Measurements from ENCODE around the gene SLC1A2. TPM values are rescaled to one million over a fixed set of nuclear protein-coding genes. Genes with fewer than 3 reads are reported as not detected.

Gene SLC1A2
- total RNA-seq, 4 donors from 2014 or later = 0.27 to 0.80 (median 0.79) TPM; not detected in 1

DNA sequence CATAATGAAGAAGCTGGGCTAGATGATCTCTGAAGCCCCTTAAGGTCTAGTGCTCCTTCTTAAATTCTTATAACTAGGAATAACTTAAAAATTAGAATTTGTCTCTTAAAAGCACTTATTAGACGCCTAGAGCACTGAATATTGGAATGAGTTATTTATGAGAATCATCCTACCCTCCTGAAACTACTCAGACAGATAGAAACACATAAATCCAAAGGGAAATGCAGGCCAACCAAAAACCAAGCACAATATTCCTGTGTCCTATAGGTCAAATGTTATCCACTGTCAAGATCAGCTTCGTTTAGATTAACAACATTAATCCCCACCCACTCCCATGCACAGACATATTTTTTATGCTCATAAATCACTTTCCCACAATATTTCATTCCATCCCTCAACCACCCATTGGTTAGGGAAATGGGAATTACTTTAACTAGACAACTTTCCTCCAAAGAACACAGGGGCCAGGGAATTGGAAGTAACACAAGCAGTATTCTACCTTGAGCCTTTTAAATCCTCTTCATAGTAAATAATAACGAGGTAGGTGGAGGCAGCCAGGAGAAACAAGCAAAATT, 193.3 kb downstream of the SLC1A2 start:
- in situ Hi-C loops (cut with MboI; ENCODE audit: low pct_ligation_motif_present in 1 of 4, low pct_unique_long_range_greater_than_20kb in 1 of 4, low sequenced_read_pairs in 3 of 4) (no loop called here), intact Hi-C loops (cut with DNase I; ENCODE audit: low total_unique reads) (no loop called here)
- Histone ChIP-seq H3K4me3 (no peak overlapping the region), H3K36me3 (peaks cover 0 to 24% (median 10%) of the 10 kb centered on the region in 4 donors), H3K27me3 (no peaks in the 10 kb centered on the region), H3K4me1 (peaks cover 0 to 13% (median 0%) of the 10 kb centered on the region in 4 donors), H3K27ac (no peak overlapping the region), H3K9me3 (no peaks in the 10 kb centered on the region)
- no peak for TF ChIP-seq POLR2A (IDR thresholded peaks at IDR 0.05)
- TF ChIP-seq EP300 (IDR thresholded peaks at IDR 0.05; ENCODE audit: low read depth) = no peak
- TF ChIP-seq POLR2AphosphoS5 (IDR thresholded peaks at IDR 0.05) = no peak
- TF ChIP-seq CTCF (IDR thresholded peaks at IDR 0.05) = no peak
- WGBS, 2 donors (ENCODE audit: low coverage in 1 of 2) = 65 to 69% methylated on average over 3 of the region's 3 CpGs
- DNase-seq = no peak

DNA sequence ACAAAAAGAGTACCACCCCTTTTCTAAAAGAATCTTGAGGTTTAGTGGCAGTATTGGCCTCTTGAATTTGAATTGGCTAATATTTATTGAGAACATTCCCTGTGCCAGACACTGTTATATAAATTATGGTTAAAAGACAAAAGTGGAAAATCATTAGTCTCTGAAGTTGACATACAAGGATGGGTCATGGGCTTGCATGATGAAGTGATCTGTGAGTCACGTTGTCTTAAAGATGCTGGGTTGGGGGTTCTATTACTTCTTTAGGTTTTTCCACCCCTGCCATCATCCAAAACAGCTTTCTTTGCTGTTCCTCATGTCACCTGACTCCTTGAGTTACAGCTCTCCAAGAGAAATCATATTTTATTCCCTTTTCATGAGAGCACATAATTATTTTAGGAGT, 195.4 kb downstream of the SLC1A2 start:
- DNase-seq = no peak
- Histone ChIP-seq H3K36me3 (peaks cover 0 to 23% (median 6%) of the 10 kb centered on the region in 4 donors), H3K4me3 (no peak overlapping the region), H3K27me3 (no peaks in the 10 kb centered on the region), H3K9me3 (no peaks in the 10 kb centered on the region), H3K4me1 (peaks cover 0 to 13% (median 0%) of the 10 kb centered on the region in 4 donors), H3K27ac (peak overlapping the region in 1 of 4 donors; percentile 17)
- in situ Hi-C loops (cut with MboI; ENCODE audit: low pct_ligation_motif_present in 1 of 4, low pct_unique_long_range_greater_than_20kb in 1 of 4, low sequenced_read_pairs in 3 of 4) = no loop called here
- no peak for TF ChIP-seq CTCF (IDR thresholded peaks at IDR 0.05)
- no peak for TF ChIP-seq POLR2A (IDR thresholded peaks at IDR 0.05)
- no peak for TF ChIP-seq EP300 (IDR thresholded peaks at IDR 0.05; ENCODE audit: low read depth)
- intact Hi-C loops (cut with DNase I; ENCODE audit: low total_unique reads) = no loop called here
- WGBS, 2 donors (ENCODE audit: low coverage in 1 of 2) = 90 to 91% methylated on average over 1 of the region's 1 CpG

- DNase-seq = no peak
Measured at GRCh38 chr11:35223371-35223796, 196.0 kb downstream of the SLC1A2 start.

DNA sequence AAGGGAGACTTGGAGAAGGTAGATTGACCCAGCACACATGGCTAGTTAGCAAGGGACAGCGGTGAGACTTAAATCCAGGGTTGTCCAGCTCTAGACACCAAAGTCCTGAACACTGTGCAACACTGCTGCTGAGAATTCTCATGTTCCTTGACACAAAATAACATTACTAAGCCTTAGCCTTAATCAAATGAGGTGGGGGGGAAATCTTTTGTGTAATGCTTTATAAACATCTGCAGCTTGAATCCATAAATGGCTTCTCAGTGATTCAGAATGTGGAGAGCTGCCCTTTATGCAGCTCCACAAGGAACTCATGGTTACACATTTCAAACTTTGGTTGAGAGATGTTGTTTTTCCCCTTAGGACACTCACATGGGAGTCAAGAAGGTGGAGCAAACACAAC, 200.4 kb downstream of the SLC1A2 start:
- H3K9me3 ChIP-seq = no peaks in the 10 kb centered on the region
- H3K36me3 ChIP-seq = peaks cover 0 to 23% (median 11%) of the 10 kb centered on the region in 4 donors
- peaks cover 0 to 10% (median 0%) of the 10 kb centered on the region in 4 donors for H3K4me1 ChIP-seq
- in situ Hi-C loops (cut with MboI; ENCODE audit: low pct_ligation_motif_present in 1 of 4, low pct_unique_long_range_greater_than_20kb in 1 of 4, low sequenced_read_pairs in 3 of 4) = no loop called here
- no peaks in the 10 kb centered on the region for H3K27me3 ChIP-seq
- peak overlapping the region; percentile 10 to 42 (median 34) for H3K27ac ChIP-seq
- TF ChIP-seq POLR2AphosphoS5 (IDR thresholded peaks at IDR 0.05) (no peak), EP300 (IDR thresholded peaks at IDR 0.05; ENCODE audit: low read depth) (no peak), POLR2A (IDR thresholded peaks at IDR 0.05) (no peak)
- no peak for DNase-seq
- no peak overlapping the region for H3K4me3 ChIP-seq
- intact Hi-C loops (cut with DNase I; ENCODE audit: low total_unique reads) = no loop called here
- 91% methylated on average over 1 of the region's 1 CpG; no CpG with 5 or more reads in 1 of the 2 donors for whole genome bisulfite sequencing, 2 donors (ENCODE audit: low coverage in 1 of 2)

More at GRCh38 chr11:35223371-35223796, 196.0 kb downstream of the SLC1A2 start:
- intact Hi-C loops (cut with DNase I; ENCODE audit: low total_unique reads) (no loop called here), in situ Hi-C loops (cut with MboI; ENCODE audit: low pct_ligation_motif_present in 1 of 4, low pct_unique_long_range_greater_than_20kb in 1 of 4, low sequenced_read_pairs in 3 of 4) (no loop called here)
- Histone ChIP-seq H3K9me3 (no peaks in the 10 kb centered on the region), H3K4me1 (peaks cover 0 to 10% (median 0%) of the 10 kb centered on the region in 4 donors), H3K27ac (peak overlapping the region in 1 of 4 donors; percentile 17), H3K36me3 (peaks cover 0 to 23% (median 6%) of the 10 kb centered on the region in 4 donors), H3K4me3 (no peak overlapping the region), H3K27me3 (no peaks in the 10 kb centered on the region)
- 71% methylated on average over 9 of the region's 9 CpGs; no CpG with 5 or more reads in 1 of the 2 donors for WGBS, 2 donors (ENCODE audit: low coverage in 1 of 2)
- TF ChIP-seq POLR2AphosphoS5 (IDR thresholded peaks at IDR 0.05) (no peak), POLR2A (IDR thresholded peaks at IDR 0.05) (no peak), EP300 (IDR thresholded peaks at IDR 0.05; ENCODE audit: low read depth) (no peak), CTCF (IDR thresholded peaks at IDR 0.05) (no peak)
